ENCODE measurements around the gene MTF1. TPM values are rescaled to one million over a fixed set of nuclear protein-coding genes. Genes with fewer than 3 reads are reported as not detected.

Gene MTF1
- total and polyA plus RNA-seq, 12 donors, result 1.5 to 17.1 (median 10.5) TPM

GRCh38 chr1:37840711-37841110 lies 18.7 kb downstream of the MTF1 start:
- no peaks in the 10 kb centered on the region for H3K9me3 ChIP-seq
- 72 to 73% methylated on average over 1 of the region's 1 CpG for WGBS, 2 donors
- ATAC-seq (no peak), DNase-seq (no peak)
- peaks cover 0 to 35% (median 0%) of the 10 kb centered on the region in 9 donors for H3K4me1 ChIP-seq
- no peak for TF ChIP-seq CTCF (IDR thresholded peaks at IDR 0.05)
- peaks cover 0 to 74% (median 31%) of the 10 kb centered on the region in 9 donors for H3K36me3 ChIP-seq
- no peak overlapping the region for H3K4me3 ChIP-seq
- no peak overlapping the region for H3K27ac ChIP-seq
- no peaks in the 10 kb centered on the region for H3K27me3 ChIP-seq
- intact Hi-C loops (cut with DNase I), result no loop called here

- Histone ChIP-seq H3K9me3 (no peaks in the 10 kb centered on the region), H3K4me1 (peaks cover 0 to 24% (median 0%) of the 10 kb centered on the region in 9 donors), H3K27me3 (no peaks in the 10 kb centered on the region), H3K4me3 (no peak overlapping the region), H3K36me3 (peaks cover 0 to 77% (median 40%) of the 10 kb centered on the region in 9 donors), H3K27ac (peak overlapping the region in 1 of 10 donors; percentile 9)
- 86 to 91% methylated on average over 10 of the region's 10 CpGs for WGBS, 2 donors
- no peak for TF ChIP-seq CTCF (IDR thresholded peaks at IDR 0.05)
- intact Hi-C loops (cut with DNase I), result no loop called here
- no peak for DNase-seq
- ATAC-seq, result peak in 1 of 8 donors; percentile 31
Measured at GRCh38 chr1:37839676-37840075, 19.7 kb downstream of the MTF1 start.

GRCh38 chr1:37836788-37837187 lies 22.6 kb downstream of the MTF1 start:
- Histone ChIP-seq H3K9me3 (no peaks in the 10 kb centered on the region), H3K4me3 (no peak overlapping the region), H3K4me1 (no peaks in the 10 kb centered on the region), H3K36me3 (peaks cover 0 to 100% (median 67%) of the 10 kb centered on the region in 9 donors), H3K27ac (no peak overlapping the region), H3K27me3 (no peaks in the 10 kb centered on the region)
- no peak for TF ChIP-seq CTCF (IDR thresholded peaks at IDR 0.05)
- WGBS, 2 donors, result 89 to 98% methylated on average over 3 of the region's 3 CpGs
- intact Hi-C loops (cut with DNase I), result no loop called here
- ATAC-seq, result no peak
- DNase-seq, result no peak

GRCh38 chr1:37831809-37832208 lies 27.6 kb downstream of the MTF1 start:
- intact Hi-C loops (cut with DNase I), result no loop called here
- no peak for TF ChIP-seq CTCF (IDR thresholded peaks at IDR 0.05)
- Histone ChIP-seq H3K27me3 (no peaks in the 10 kb centered on the region), H3K4me1 (no peaks in the 10 kb centered on the region), H3K36me3 (peaks cover 0 to 100% (median 53%) of the 10 kb centered on the region in 9 donors), H3K27ac (no peak overlapping the region), H3K4me3 (no peak overlapping the region), H3K9me3 (no peaks in the 10 kb centered on the region)
- 91 to 96% methylated on average over 2 of the region's 2 CpGs for WGBS, 2 donors
- ATAC-seq (no peak), DNase-seq (no peak)

Measured in heart right ventricle (tissue), 16 donors.